Natural killer cell (primary cell): ENCODE results near the gene PILRA. TPM values are rescaled to one million over a fixed set of nuclear protein-coding genes. Genes with fewer than 3 reads are reported as not detected.

Source experiments
- ATAC-seq, 3 donors: fragments of 150-1000 bp in 2 of 3; fragments of 200-7000 bp in 1 of 3; cut with Tn5 transposase; 1 replicate in 1 of 3; 2 replicates in 2 of 3; pipeline ENCODE4 v1.10.0; 2021; ENCODE audit warnings: mild to moderate bottlenecking in 2 of 3, moderate library complexity in 2 of 3
- DNase-seq, 2 donors: peaks; one replicate each; pipeline versions ENCODE4 v3.0.0 to v3.0.0-alpha.2; 2013 to 2021; ENCODE audit warnings: mixed read lengths in 1 of 2
- H3K27ac ChIP-seq: one replicate; pipeline ENCODE4 v1.5.1; 2013; ENCODE audit warnings: mild to moderate bottlenecking, low read length
- H3K27me3 ChIP-seq: one replicate; pipeline ENCODE4 v1.6.1; 2013; ENCODE audit warnings: low read length; ENCODE audit not compliant: control insufficient read depth, insufficient read depth
- H3K36me3 ChIP-seq: one replicate; pipeline ENCODE4 v1.6.1; 2013; ENCODE audit warnings: low read length; ENCODE audit not compliant: control insufficient read depth, insufficient read depth
- H3K4me1 ChIP-seq: one replicate; pipeline ENCODE4 v1.6.1; 2013; ENCODE audit warnings: low read length; ENCODE audit not compliant: control insufficient read depth, insufficient read depth
- H3K4me3 ChIP-seq: one replicate; pipeline ENCODE4 v1.5.1; 2013; ENCODE audit warnings: low read length
- H3K9me3 ChIP-seq: one replicate; pipeline ENCODE4 v1.6.1; 2013; ENCODE audit warnings: low read length; ENCODE audit not compliant: control insufficient read depth, insufficient read depth
- H3K27ac Mint-ChIP-seq, 2 donors: one replicate each; pipeline ENCODE4 v1.8.0; 2022; ENCODE audit warnings: mild to moderate bottlenecking in 2 of 2, mixed read lengths in 2 of 2, moderate library complexity in 1 of 2
- H3K27me3 Mint-ChIP-seq, 2 donors: one replicate each; pipeline ENCODE4 v1.8.0; 2022; ENCODE audit warnings: low read depth in 2 of 2, mixed read lengths in 2 of 2
- H3K36me3 Mint-ChIP-seq: one replicate; pipeline ENCODE4 v1.8.0; 2022; ENCODE audit warnings: mixed read lengths
- H3K4me1 Mint-ChIP-seq, 2 donors: one replicate each; pipeline ENCODE4 v1.8.0; 2022; ENCODE audit warnings: mixed read lengths in 2 of 2
- H3K4me3 Mint-ChIP-seq: one replicate; pipeline ENCODE4 v1.8.0; 2022; ENCODE audit warnings: mild to moderate bottlenecking, moderate library complexity, mixed read lengths
- H3K9me3 Mint-ChIP-seq, 2 donors: one replicate each; pipeline ENCODE4 v1.8.0; 2022; ENCODE audit warnings: mixed read lengths in 2 of 2
- WGBS: methylation state at CpG from one replicate; pipeline ENCODE4 v1.1.7; 2013; ENCODE audit warnings: missing lambda C conversion rate; ENCODE audit not compliant: insufficient coverage; 5-methylcytosine and 5-hydroxymethylcytosine counted together
- intact Hi-C: fragments of 100-400 bp; cut with micrococcal nuclease; formaldehyde crosslinking; loops from one replicate; pipeline ENCODE4 v1.14.2; 2022
- total RNA-seq, 4 donors: library from RNA; stranded (reverse); fragments of 120-200 nt in 1 of 4; gene quantifications; one replicate each; pipeline versions ENCODE4 v1.2.3 to v1.2.4, GENCODE V29; 2013 to 2022
- TF ChIP-seq, protein P1 (sequence below): fragments of 200-600 bp; IDR thresholded peaks from one replicate; pipeline ENCODE4 v1.8.0; 2022; ENCODE audit warnings: antibody characterized with exemption

PILRA gene
- total RNA-seq, 3 donors from 2014 or later (not counting 1 experiment from before 2014, with no cell fraction given): 18.8 to 38.8 (median 29.4) TPM

GRCh38 chr7:100432621-100433275 is 59.5 kb downstream of the PILRA start:
- TF ChIP-seq, protein P1, sequence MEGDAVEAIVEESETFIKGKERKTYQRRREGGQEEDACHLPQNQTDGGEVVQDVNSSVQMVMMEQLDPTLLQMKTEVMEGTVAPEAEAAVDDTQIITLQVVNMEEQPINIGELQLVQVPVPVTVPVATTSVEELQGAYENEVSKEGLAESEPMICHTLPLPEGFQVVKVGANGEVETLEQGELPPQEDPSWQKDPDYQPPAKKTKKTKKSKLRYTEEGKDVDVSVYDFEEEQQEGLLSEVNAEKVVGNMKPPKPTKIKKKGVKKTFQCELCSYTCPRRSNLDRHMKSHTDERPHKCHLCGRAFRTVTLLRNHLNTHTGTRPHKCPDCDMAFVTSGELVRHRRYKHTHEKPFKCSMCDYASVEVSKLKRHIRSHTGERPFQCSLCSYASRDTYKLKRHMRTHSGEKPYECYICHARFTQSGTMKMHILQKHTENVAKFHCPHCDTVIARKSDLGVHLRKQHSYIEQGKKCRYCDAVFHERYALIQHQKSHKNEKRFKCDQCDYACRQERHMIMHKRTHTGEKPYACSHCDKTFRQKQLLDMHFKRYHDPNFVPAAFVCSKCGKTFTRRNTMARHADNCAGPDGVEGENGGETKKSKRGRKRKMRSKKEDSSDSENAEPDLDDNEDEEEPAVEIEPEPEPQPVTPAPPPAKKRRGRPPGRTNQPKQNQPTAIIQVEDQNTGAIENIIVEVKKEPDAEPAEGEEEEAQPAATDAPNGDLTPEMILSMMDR: no peak
- peaks cover 0 to 5% of the 10 kb centered on the region in 2 donors for H3K27me3 Mint-ChIP-seq
- Histone ChIP-seq H3K36me3 (peaks cover 24% of the 10 kb centered on the region), H3K9me3 (no peaks in the 10 kb centered on the region), H3K4me1 (peaks cover 56% of the 10 kb centered on the region), H3K27ac (no peak overlapping the region), H3K4me3 (no peak overlapping the region), H3K27me3 (no peaks in the 10 kb centered on the region)
- DNase-seq (peak in 1 of 2 donors; percentile 17), ATAC-seq (no peak)
- intact Hi-C loops: no loop called here
- peak overlapping the region; percentile 98 to 99 for H3K27ac Mint-ChIP-seq
- H3K4me1 Mint-ChIP-seq: peaks cover 51 to 70% of the 10 kb centered on the region in 2 donors
- peak overlapping the region; percentile 56 for H3K4me3 Mint-ChIP-seq
- H3K9me3 Mint-ChIP-seq: no peaks in the 10 kb centered on the region
- no peaks in the 10 kb centered on the region for H3K36me3 Mint-ChIP-seq
- 93% methylated on average over 21 of the region's 21 CpGs for WGBS

- no peaks in the 10 kb centered on the region for H3K9me3 Mint-ChIP-seq
- TF ChIP-seq, protein P1: no peak
- Histone ChIP-seq H3K27ac (no peak overlapping the region), H3K27me3 (no peaks in the 10 kb centered on the region), H3K9me3 (no peaks in the 10 kb centered on the region), H3K36me3 (peaks cover 24% of the 10 kb centered on the region), H3K4me3 (no peak overlapping the region), H3K4me1 (peaks cover 52% of the 10 kb centered on the region)
- H3K36me3 Mint-ChIP-seq: no peaks in the 10 kb centered on the region
- H3K27ac Mint-ChIP-seq: peak overlapping the region; percentile 98 to 99
- ATAC-seq (no peak), DNase-seq (no peak)
- WGBS: 75% methylated on average over 3 of the region's 4 CpGs
- intact Hi-C loops: no loop called here
- peak overlapping the region; percentile 68 for H3K4me3 Mint-ChIP-seq
- H3K27me3 Mint-ChIP-seq: peaks cover 0 to 5% of the 10 kb centered on the region in 2 donors
- H3K4me1 Mint-ChIP-seq: peaks cover 47 to 65% of the 10 kb centered on the region in 2 donors
Measured at GRCh38 chr7:100433276-100433591, 59.9 kb downstream of the PILRA start.

DNA sequence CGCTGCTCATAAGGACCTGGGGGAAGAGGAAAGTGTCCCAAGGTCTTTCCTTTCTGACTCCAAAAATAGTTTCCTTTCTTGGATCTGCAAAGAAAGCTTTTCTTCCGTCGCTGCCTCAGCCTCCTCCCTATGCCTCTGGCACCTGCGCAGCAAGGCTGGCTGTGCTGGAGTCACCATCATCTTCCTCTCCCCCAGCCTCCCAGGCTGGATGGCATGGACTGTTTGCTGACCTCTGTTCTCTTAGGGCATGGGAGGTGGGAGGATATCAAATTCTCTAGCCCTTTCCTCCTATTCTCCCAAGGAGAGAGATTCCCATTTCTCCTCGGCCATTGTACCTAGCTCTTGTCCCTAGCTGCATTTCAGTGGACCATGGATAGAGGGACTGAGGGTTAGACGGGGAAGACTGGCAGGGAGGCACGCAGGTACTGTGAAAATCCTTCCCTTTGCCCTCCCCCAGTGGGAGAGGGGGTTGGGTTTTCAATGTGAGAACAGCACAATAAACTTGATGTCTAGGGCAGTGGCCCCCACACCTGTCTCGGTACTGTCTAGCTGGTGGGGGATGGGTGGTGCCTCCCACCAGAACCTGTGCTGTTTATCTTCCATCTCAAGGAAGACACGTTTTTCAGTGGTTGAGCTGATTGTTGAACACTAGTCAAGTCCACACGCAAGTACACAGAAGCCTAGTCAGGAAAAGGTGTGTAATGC is 60.5 kb downstream of the PILRA start:
- Histone ChIP-seq H3K27ac (no peak overlapping the region), H3K4me3 (no peak overlapping the region)

More for the DNA sequence above, 60.5 kb downstream of the PILRA start:
- Mint-ChIP-seq H3K27me3 (peaks cover 0 to 5% of the 10 kb centered on the region in 2 donors), H3K4me3 (peak overlapping the region; percentile 68), H3K36me3 (no peaks in the 10 kb centered on the region), H3K9me3 (no peaks in the 10 kb centered on the region), H3K27ac (peak overlapping the region; percentile 98 to 99), H3K4me1 (peaks cover 42 to 60% of the 10 kb centered on the region in 2 donors)
- Histone ChIP-seq H3K27me3 (no peaks in the 10 kb centered on the region), H3K36me3 (peaks cover 24% of the 10 kb centered on the region), H3K9me3 (no peaks in the 10 kb centered on the region), H3K4me1 (peaks cover 52% of the 10 kb centered on the region)
- DNase-seq: peak in 1 of 2 donors; percentile 27
- intact Hi-C loops: no loop called here
- TF ChIP-seq, protein P1: no peak
- no peak for ATAC-seq
- 80% methylated on average over 8 of the region's 10 CpGs for WGBS
